NCI-H1048 (cell line): ENCODE measurements around the gene CENPE.
A peak's percentile ranks its signal among the peaks of the same experiment; 100 is the strongest.

ENCODE experiments used
- DNase-seq: peaks from one replicate; lab custom pipeline; 2025; lab: John Stamatoyannopoulos, UW

Gene CENPE

GRCh38 chr4:103136671-103137445, 61.3 kb downstream of the CENPE start:
- no peak for DNase-seq

DNA sequence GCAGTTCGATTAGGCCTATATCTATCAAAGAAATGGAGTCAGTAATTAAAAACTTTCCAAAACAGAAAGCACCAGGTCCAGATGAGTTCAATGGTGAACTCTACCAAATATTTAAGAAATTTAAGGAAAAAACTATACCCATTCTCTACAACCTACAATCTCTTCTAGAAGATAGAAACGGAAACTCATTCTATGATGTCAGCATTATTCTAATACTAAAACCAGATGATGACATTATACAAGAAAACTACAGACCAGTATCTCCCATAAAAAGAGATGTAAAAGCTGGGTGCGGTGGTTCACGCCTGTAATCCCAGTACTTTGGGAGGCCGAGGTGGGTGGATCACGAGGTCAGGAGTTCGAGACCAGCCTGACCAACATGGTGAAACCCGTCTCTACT, 69.0 kb downstream of the CENPE start:
- DNase-seq, result no peak

- DNase-seq, result no peak
These were observed 72.0 kb downstream of the CENPE start for GRCh38 chr4:103126126-103126525.

GRCh38 chr4:103123114-103123513, 75.0 kb downstream of the CENPE start:
- DNase-seq, result no peak

DNA sequence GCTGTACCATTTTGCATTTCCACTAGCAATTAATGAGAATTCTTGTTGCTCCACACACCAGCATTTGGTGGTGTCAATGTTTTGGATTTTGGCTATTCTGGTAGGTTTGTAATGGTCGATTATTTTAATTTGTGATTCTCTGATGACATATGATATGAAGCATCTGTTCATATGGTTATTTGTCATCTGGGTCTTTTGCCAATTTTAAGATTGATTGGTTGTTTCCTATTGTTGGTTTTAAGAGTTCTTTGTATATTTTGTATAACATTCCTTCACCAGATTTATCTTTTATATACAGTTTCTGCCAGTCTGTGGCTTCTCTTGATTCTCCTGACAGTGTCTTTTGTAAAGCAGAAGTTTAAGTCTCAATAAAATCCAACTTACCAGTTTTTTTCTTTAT, 80.0 kb downstream of the CENPE start:
- DNase-seq, result no peak

DNA sequence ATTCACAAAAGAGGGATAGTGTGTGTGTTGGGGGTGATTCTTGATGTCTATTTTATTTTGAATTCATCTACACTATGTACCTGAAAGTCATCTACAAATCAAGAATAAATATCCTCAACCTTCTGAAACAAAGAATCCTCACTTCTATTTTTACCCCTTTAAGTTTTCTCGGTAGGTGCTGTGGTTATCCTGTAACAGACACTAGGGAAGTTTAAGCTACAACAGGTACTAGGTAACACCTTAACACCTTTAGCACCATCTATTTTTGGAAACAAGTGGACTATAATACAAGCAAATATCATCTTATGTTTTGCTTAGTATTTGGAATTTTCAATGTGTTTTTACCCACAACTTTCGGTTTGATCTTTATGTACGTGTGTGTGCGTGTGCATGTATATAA, 86.5 kb downstream of the CENPE start:
- no peak for DNase-seq

GRCh38 chr4:103108542-103108941, 89.6 kb downstream of the CENPE start:
- DNase-seq, result no peak

- no peak for DNase-seq
These were observed 92.4 kb downstream of the CENPE start for GRCh38 chr4:103105558-103106356.

GRCh38 chr4:103104886-103105285, 93.3 kb downstream of the CENPE start:
- DNase-seq, result no peak

DNA sequence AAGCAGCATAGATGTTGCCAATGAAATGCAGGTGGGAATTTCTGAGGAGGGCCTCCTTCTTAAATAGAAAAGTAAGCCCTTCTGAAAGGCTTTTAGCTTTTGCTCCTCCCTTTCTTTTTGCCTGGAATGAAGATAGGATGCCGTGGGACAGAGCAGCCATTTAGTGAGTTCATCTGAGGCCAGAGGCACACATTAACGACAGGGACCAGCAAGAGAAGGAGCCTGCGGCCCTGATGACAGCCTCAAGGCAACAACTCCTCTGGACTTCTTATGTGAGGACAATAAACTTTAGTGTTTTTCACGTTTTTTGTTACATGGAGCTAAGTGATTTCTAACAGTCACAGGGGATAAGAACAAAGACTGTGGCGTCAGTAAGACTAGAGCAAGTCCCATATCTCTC, 97.5 kb downstream of the CENPE start:
- DNase-seq, result no peak

DNA sequence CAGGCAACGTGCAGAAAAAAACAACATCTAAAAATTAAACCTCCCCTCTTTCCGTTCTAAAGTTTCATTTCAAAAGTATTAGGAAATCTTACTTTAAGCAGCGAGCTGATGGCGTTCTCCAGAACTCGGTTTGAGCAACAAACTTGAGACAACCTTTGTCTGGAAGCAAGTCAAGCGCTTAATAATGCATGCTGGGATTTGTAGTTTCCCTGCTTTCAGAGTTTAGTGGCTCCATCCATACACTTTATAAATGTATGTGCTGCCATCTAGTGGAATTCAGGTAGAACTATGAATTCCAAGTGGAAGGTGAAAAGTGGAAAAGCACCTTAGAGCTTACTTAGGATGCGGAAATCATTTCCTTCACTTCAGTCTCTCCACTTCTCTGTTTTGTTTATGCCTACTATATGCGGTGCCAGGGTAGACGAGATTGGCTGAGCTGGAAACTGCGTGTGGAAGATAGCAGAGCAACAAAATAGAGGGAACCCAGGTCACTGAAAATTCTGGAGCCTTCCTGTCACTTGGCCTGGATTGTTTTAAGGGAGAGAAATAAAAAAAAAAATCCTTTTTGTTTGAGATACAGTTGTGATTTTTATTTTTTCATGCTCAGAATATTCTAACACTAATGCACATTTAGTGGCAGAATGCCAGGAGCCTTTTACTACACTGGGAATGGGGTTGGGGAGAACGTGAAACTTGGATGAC, 98.3 kb downstream of the CENPE start, which contains the start of gene BDH2:
Gene BDH2 (minus strand): TSS at position 144 of the 702 bp plus-strand sequence. CDS start 3,580 bp downstream, outside the sequence.
- DNase-seq, result peak; percentile 70

DNA sequence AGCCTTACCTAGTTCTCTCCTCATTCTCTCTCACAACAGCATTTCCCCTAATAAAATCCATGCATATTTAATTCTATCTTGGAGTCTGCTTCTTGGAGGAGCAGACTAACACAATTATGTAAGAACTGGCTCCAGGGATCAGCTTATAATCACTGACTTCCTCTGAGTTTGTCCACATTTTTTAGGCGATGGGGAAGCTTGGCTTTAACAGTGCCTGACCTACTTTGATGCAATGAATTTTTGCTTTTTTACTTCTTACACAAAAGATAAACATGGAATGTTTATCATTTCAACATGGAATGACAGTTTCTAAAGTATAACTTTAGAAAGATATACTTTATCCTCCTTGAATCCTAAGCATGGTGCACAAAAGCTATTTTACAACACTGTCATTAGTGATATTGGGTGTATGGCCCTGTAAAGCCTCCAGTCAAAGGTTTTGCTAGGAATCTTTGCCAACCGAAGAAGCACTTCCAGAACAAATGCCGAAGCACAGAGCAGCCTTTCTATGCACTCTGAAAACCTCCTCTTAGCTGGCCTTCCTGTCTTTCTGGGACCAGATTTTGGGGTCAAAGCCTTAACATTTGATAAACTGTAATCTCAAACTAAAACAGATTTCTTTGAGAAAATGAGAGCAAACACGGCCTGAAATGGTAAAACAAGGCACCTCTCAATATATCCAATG, 99.2 kb downstream of the CENPE start:
- DNase-seq, result no peak

DNA sequence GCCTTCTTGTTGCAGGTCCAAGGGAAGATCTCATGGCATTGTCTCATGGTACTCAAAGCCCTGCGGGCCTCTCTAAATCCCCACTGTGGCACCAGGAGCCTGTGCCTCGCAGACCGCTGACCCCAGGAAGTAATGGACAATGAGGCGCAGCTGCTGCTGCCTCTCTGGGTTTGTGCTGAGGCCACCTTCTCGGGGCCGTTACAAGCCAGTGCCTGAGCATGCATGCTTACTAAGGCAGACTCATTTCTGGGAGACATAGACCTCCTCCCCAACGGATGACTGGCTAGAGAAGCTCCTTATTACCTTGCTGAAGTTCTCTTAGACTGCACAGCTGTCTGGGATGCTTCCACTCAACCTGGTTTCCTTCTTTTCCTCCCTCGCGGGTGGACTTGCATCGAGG, 99.8 kb downstream of the CENPE start:
- no peak for DNase-seq

DNA sequence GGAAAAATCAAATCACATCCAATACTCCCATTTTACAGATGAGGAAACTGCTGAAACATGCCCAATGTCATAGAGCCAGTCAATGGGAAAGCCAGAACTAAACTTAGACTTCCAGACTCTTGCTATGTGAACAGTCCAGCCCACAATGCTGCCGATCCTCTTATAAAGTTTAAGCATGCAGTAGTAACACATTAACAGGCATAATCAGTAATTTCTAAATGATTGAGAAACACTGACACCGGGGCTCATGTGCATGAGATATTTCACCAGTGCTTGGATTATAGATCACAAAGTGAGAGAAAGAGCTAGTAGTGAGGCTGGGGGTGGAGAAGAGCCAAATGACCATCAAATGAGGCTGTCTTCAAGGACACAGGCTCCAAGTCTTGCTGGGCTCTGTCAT, 101.0 kb downstream of the CENPE start:
- DNase-seq, result no peak

GRCh38 chr4:103095080-103095479, 103.1 kb downstream of the CENPE start:
- no peak for DNase-seq

DNA sequence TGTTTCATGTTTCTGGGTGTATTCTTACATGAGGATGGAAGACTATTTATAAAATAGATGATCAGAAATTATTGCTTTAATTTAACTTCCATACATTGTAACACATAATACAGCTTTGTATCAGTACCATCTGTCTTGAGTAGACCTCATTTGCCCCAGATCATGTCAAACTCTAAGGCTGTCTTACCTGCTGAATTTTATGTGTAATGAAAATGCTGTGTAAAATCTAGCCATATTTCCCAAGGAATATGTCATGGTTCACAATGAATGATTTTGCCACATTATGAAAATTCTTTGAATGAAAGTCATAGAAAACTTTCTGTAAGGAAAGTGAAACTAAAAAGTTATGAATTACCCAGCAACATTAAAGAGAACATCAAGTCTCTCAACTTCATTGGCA, 105.9 kb downstream of the CENPE start:
- DNase-seq, result no peak

- DNase-seq, result peak; percentile 10
These were observed 106.4 kb downstream of the CENPE start for GRCh38 chr4:103091601-103092223.

DNA sequence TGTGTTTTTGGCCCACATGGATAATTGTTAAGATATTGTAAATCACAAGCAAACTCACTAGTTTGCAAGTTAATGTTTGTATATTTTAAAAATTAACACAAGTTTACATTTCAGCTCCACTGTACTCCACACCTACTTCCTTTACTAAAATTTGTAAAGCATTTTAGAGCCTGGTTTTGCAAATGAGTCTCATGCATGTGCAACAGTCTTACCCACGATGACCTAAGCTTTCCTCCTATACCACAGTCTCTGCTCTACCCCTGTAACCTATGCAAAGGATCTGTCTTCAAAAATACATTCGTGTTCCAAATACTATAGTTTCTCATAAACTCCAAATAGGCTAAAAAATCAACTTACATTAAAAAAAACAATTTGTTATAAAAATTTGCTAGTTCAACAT, 108.7 kb downstream of the CENPE start:
- DNase-seq, result no peak

DNA sequence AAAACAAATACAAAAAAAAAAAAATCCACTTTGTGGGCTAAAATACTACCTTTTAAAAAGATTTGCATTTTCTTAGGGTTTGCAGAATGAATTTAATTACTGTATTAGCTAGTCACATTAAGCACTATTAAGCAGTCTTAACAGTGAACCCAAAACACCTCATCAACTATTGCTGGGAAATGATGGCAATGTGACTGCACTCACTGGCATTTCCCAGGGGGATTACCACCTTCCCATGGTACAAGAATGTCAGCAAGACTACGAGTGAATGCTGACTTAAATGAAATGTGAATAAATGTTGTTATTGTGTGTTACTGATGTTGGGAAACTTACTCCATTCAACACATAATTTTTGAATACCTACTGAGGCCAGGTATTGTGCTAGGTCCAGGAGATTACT, 111.6 kb downstream of the CENPE start:
- DNase-seq, result no peak

DNA sequence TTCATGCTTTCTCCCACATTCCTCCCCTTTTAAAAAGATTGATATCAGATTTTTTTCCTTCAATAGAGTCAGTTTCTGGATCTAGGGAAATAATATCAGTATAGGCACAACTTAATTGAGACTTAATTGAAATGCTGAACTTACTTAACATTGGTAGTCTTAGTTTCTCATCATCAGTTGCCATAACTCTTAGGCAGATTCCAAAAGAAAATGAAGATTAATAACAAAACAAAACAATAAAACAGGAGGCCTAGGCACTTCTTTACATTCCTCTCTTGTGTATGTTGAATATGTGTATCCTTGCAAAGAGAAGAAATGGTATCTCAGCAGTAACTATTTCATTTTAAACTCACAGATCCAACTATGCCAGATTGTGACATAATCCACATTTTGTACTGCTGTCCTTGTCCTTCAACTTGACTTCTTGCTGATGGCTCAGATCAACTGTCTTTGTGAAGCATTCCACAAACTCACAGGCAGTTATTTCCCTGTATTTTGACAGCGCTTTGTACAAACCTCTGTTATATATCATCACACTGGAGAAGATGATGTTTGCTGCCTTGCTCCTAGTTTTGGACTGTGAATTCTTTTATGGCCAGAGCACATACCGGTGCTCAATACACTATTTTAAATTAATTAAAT, 112.5 kb downstream of the CENPE start:
- no peak for DNase-seq

DNA sequence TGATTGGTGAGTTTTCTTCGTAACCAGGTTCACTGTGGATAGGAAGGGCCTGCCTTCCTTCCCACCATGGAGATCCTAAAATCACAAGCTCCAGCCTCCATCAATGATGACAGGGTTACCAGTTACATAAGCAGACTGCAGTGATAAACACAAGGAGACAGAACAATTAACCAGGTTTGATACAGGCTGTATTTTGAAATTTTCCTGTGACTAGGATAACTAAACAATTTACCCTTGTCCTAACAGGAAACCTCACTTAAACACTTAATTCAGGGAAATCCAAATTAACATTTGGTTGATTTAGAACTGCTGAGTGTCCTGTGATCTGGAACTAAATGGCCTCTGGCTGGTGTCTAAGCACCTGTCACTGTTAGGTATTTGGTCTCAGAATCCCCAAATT, 118.5 kb downstream of the CENPE start:
- no peak for DNase-seq
